Measurements from ENCODE around the gene TOMM6.
"Not testable (repeated sequence)": the region's sequence is repeated elsewhere in the genome, so short reads cannot be mapped to it uniquely, and the experiment has no call there.

The TOMM6 gene

DNA sequence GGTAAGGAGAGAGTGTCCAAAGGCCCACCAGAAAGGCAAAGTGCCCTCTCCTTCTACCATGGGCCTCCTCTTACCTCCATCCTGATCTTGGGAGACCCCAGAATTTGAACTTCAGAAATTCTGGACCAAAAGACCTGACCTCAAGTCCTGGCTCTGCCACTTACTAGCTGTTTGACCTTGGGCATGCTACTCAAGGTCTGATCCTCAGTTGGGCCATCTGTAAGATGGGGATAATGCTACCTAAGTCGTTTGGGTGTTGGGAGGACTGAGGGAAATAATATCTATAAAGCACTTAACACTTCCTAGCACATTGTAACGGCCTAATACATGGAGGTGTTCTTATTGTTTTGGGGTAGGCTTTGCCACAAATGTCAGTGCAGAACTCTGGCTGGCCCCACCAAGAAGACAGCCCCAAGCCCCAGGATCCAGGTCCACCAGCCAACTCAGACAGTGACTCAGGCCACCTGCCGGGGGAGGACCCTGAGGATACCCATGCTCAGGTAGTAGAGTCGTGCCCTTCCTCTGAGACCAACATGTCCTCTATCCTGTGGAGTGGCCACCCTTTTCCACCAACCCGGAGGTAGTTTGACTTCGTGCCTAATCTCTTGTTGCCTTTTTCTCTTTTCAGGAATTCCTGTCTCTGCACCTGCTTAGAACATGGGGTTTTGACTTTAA is 4.3 kb upstream of the TOMM6 start:
- no peak for DNase-seq (ENCODE audit: extremely low spot score, insufficient read length, low read depth)
- no peak for FAIRE-seq

DNA sequence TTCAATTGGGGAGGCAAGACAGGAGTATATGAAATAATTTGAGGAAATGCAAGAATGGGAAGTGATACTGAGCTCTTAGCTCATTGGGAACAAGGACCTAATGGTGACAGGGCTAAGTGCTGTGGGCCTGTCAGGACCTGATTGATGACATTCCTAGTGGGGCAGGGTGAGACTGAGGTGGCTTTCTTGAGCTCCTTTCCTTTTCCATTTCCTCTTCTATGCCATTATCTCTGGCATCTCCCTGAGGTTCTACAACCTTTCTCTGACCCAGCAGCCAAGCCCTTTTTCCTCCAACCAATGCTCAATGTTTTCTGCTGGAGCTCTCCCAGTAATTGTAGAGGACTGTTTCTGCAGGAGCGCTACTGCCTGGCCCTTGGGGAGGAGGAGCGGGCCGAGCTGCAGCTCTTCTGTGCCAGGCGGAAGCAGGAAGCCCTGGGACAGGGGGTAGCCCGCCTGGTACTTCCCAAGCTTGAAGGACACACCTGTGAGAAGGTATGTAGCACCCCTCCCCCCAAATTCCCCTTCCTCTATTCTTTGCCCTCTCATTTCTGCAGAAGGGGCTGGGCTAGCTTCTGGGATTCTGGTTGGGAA is 2.8 kb upstream of the TOMM6 start:
- DNase-seq (ENCODE audit: extremely low spot score, insufficient read length, low read depth) (no peak), FAIRE-seq (no peak)

DNA sequence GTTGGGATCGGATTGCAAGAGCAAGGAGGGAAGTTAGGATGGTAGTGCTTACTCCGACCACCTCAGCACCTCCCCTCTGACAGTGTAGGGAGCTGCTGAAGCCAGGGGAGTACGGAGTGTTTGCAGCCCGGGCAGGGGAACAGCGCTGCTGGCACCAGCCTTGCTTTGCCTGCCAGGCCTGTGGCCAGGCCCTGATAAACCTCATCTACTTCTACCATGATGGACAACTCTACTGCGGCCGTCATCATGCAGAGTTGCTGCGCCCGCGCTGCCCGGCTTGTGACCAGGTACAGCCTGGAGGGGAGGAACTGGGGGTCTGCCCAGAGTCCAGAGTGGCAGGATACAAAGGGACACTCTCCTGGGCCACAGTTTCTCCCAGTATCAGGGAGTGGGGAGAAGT is 2.2 kb upstream of the TOMM6 start:
- DNase-seq (ENCODE audit: extremely low spot score, insufficient read length, low read depth) (no peak), FAIRE-seq (no peak)

DNA sequence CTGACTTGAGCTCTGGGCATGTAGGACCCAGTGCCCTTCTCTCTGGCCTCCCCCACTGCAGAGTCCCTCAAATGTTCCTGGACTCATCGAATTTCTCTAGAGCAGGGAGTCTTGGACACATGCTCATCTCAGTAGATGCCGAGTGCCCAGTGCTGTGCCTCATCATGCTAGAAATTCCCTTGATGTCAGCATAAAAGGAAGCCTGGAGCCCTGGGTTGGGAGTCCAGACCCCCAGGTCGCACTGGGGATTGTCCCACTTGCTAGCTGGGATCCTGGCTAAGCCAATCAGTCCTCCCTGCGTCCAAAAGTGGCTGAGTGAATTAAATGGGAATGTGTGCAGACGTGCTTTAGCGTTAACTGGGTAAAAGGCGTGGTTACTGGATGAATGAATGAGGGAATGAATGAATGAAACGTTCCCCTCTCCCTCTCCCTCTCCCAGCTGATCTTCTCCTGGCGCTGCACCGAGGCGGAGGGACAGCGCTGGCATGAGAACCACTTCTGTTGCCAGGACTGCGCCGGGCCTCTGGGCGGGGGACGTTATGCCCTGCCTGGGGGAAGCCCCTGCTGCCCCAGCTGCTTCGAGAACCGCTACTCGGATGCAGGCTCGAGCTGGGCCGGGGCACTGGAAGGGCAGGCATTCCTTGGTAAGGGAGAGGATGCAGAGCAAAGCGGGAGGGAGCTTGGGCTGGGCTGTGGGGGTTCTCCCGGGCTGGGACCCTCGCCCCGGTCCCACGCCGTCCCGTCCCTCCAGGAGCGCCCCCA is 1.6 kb upstream of the TOMM6 start:
- DNase-seq (ENCODE audit: extremely low spot score, insufficient read length, low read depth), result no peak
- no peak for FAIRE-seq

DNA sequence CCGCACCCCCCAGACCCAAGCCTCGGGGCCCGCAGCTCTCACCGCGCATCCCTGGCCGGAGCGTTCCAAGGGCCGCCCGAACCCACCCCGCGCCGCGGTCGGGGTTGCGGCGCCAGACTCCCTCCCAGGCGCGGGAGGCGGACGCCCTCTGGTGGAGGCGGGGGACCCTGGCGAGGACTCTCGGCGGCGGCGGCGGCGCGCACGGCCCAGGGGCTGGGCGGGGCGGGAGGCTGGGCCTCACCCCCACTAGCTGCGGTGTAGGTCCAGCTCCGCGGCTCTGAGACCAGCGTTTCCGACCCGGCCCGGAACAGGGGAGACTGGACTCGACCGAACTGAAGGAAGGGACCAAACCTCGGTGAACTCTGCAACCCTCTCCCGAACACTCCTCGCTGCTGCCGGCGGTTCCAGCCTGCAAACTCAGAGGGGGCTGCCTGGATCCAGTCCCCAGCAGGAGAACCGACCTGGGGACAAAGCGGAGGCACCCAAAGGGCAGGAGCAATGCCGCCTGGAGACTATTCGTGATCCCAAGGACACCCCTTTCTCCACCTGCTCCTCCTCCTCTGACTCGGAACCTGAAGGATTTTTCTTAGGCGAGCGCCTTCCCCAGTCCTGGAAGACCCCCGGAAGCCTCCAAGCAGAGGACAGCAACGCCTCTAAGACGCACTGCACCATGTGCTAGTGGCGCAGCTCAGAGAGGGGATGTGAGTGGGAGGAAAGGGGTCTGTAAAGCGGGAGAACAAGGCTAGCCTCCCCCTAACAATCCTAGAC is 859 bp upstream of the TOMM6 start:
- DNase-seq (ENCODE audit: extremely low spot score, insufficient read length, low read depth), result peak; percentile 75
- peak; percentile 56 for FAIRE-seq

DNA sequence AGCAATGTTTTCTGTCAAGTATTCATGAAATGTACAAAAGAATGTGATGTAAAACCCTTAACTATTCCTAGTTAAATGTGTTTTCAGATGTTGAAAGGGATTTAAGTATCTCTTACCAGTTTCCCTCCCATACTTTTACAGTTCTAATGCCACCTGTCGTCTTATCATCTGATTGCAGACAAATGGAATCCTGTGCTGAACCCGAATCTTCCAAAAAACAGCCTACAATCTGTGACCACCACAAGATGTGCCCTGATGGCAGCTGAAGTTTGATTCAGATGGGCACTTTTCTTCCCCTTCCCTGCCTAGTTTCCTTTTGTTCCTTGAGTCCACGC is 1.9 kb downstream of the TOMM6 start:
- DNase-seq (ENCODE audit: extremely low spot score, insufficient read length, low read depth), result no peak
- no peak for FAIRE-seq

DNA sequence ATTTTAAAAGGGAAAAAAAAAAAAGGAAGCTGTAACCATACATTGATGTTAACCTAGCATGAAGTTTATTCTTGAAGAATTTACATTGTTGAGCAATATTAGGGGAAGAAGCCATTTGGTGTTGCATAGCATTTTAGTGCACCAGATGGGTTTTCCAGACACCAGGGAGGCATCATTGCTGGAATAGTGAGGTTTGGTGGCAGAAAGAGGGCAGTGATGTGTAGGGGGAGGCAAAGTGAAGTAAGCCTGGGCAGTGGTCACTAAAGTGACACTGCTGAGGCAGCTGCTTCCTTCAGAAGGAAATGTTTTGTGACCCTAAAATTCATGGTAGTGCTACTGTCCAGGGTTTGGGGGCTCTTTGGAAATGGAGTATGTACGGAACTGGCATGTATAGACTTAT is 2.6 kb downstream of the TOMM6 start:
- no peak for DNase-seq (ENCODE audit: extremely low spot score, insufficient read length, low read depth)

DNA sequence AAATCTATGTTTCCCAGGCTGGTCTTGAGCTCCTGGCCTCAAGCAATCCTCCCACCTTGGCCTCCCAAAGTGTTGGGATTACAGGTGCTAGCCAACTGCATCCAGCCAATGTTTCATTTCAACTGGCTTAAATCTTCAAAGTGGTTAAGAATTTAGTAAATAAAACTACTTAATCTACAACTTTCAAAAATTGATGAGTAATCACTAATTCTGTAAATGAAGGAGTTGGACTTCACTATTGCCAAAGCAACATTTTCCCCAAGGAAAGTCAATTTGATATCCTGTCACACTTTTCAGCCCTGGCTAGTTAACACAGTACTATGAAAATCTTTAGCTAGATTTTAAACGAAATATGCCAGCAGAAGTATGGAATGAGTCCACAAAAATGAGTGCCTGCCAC is 3.8 kb downstream of the TOMM6 start:
- no peak for DNase-seq (ENCODE audit: extremely low spot score, insufficient read length, low read depth)
- FAIRE-seq, result no peak

More for the DNA sequence above, 2.6 kb downstream of the TOMM6 start:
- no peak for FAIRE-seq

DNA sequence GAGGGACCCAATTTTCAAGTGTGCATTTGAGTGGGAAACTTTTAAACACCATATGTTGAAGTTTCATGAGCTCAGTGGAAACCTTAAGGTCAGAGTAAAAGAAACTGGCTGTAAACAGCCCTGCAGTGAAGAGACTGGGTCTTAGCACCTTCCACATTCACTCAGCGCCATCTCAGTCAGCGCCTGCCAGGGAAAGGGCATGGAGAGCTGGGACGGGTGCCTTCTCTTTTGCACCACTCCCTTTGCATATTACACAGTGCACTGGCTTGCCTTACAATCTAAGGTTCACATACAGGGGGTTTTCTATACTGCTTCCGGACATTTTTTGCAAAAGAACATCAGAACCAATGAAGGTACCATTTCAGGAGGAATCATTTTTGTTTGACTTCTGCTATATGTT is 4.5 kb downstream of the TOMM6 start:
- FAIRE-seq, result no peak

DNA sequence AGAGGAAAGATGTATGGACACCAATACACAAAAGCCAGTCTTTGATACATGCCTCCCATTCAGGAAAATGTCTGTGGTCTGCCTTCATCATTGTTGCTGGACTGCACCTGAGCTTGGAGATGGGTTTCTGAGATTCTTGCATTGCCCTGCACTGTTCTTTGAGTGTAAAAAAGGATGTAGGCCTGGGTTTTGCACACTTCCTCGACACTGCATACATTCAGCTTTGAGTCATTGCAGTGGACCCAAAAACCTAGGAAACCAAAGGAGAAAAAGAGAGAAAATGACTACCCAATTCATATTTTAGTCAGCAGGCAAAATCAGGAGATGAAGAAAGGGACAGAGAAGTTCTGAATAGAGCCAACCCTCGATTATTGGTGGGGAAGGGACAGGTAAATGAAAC is 9.0 kb downstream of the TOMM6 start:
- no peak for FAIRE-seq
- DNase-seq (ENCODE audit: extremely low spot score, insufficient read length, low read depth), result no peak

More for the DNA sequence above, 4.5 kb downstream of the TOMM6 start:
- no peak for DNase-seq (ENCODE audit: extremely low spot score, insufficient read length, low read depth)

DNA sequence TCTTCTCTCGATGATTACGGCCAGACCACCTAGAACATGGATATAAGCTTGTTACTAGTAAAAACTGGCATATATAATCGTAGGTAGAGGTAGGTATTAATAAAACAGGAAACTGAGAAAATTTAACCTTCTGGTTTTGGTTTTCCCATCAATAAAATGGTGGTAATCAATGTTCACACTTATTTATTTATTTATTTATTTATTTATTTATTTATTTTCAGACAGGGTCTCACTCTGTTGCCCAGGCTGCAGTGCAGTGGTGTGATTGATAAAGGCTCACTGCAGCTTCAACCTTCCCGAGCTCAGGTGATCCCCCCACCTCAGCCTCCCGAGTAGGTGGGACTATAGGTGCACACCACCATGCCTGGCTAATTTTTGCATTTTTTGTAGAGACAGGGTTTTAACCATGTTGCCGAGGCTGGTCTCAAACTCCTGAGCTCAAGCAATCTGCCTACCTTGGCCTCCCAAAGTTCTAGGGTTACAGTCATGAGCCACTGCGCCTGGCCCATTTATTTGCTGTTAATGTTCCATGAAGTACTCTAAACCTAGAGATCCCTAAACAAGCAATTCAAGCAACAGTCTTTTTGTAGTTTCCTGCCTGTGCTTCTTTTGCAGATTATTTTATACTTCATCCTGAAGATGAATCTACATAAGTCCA is 11.5 kb downstream of the TOMM6 start:
- FAIRE-seq (no peak), DNase-seq (ENCODE audit: extremely low spot score, insufficient read length, low read depth) (no peak)

DNA sequence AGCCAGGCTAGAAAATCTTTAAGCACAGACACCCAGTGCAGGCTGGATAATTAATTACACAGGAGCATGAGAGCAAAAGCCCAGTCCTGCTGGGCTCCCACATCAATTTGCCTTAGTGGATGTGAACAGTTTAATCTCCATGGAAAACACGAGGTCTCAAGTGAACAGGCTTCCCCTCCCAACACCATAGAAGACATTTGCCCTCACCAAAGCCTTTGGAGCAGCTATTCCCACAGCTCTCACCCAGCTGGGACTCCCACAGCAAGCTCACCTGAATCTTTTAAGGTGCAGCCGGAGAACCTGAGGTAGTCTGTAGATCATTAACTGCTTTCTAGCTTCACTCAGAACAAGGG is 12.0 kb downstream of the TOMM6 start:
- no peak for FAIRE-seq
- no peak for DNase-seq (ENCODE audit: extremely low spot score, insufficient read length, low read depth)

DNA sequence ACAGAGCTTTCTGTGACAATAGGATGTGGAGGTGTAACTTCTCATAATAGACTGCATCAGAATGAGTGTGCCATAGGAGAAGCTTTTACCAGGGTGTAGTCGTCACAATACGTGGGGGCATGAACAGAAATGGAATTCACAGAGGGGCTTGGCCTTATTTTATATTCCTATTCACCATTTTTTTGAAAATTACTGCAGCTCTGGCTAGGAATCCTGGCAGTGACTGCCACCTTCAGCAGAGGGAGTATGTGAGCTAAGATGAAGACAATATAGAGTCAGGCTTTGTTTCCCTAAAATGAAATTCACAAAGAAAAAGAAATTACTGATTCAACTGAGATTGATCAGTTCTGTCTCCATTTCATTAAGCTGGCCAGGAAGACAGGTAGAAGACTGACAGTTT is 13.9 kb downstream of the TOMM6 start:
- FAIRE-seq, result peak; percentile 5

DNA sequence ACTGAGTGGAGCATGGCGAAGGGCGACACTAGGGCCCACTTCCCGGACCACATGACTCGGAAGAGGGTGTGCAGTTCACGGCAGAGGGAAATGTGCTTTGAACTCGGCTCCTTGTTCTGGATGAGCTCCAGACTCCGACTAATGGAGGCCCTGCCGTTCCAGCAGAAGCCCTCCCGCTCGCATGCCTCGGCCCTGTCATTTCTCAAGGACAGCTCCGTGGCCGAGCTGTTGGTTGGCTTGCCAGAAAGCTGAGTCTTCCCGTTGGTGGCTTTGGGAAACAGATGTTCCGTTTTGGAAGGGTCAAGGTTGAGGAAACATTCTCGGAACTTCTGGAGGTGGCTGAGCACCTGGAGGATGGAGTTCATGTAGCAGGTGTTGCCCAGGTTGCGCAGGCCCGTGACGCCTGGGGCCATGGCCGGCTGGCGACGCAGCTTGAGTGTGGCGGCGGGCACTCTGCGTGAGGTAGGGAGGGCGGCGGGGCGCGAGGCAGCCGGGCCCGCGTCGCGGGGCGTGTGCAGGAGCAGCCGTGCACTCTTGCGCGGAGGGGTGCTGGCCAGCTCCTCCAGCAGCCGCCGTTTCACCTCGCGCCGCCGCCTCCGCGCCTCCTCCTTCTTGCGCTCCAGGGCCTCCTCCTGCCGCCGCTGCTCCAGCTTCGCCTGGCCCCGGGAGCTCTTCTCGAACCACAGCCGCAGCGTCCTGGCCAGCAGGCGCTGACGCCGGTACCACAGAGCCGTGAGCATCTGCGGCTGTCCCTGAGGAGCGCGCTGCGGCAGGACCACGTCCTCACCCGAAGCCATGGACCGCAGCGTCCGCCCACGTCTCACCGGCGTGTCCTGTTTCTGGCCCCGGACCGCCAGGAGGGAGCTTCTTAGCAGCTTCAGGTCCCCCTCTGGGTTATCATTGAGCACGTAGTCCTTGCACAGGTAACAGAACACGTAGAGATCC is 18.6 kb downstream of the TOMM6 start:
- DNase-seq (ENCODE audit: extremely low spot score, insufficient read length, low read depth) (no peak), FAIRE-seq (no peak)

More for the DNA sequence above, 13.9 kb downstream of the TOMM6 start:
- DNase-seq (ENCODE audit: extremely low spot score, insufficient read length, low read depth), result no peak

DNA sequence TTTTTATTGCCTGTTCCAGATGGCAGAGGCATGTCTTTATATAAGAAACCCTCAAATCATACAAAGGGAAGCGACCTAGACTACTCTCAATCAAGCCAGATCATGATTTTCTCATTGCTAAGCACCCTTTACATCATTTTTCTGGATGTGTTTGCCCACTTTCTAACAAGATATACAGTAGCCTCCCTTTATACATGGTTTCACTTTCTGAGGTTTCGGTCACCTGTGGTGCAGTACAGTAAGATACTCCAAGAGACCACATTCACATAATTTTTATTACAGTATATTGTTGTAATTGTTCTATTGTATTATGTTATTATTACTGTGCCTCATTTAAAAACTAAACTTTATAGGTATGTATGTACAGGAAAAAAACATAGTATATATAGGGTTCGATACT is 23.6 kb downstream of the TOMM6 start:
- no peak for DNase-seq (ENCODE audit: extremely low spot score, insufficient read length, low read depth)
- no peak for FAIRE-seq

DNA sequence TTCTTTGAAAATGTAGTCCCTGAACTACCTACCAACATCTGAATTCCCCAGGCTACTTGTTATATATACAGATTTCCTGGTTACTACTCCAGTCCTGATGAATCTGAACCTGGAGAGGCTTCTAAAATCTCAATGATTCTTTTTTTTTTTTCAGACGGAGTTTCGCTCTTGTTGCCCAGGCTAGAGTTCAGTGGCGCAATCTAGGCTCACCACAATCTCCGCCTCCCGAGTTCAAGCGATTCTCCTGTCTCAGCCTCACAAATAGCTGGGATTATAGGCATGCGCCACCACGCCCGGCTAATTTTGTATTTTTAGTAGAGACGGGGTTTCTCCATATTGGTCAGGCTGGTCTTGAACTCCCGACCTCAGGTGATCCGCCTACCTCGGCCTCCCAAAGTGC is 24.5 kb downstream of the TOMM6 start:
- DNase-seq (ENCODE audit: extremely low spot score, insufficient read length, low read depth); FAIRE-seq: not testable (repeated sequence)

DNA sequence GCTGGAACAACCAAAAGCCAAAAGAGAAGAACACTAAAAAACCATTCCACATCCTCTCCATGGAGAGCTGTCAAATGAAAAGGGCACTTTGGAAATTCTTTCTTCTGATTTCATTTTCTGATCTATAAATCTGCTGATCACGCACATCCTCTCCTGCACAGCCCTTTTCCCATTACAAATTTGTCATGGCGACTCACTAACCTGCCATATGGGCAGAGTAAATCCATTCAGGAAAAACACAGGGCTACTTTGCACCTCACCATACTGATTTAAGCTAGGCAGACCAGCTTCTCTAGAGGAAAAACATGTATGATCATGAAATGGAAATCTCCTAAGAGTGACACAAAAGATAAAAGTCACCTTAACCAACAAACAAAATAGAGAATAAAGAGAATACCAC is 26.0 kb downstream of the TOMM6 start:
- FAIRE-seq (no peak), DNase-seq (ENCODE audit: extremely low spot score, insufficient read length, low read depth) (no peak)

DNA sequence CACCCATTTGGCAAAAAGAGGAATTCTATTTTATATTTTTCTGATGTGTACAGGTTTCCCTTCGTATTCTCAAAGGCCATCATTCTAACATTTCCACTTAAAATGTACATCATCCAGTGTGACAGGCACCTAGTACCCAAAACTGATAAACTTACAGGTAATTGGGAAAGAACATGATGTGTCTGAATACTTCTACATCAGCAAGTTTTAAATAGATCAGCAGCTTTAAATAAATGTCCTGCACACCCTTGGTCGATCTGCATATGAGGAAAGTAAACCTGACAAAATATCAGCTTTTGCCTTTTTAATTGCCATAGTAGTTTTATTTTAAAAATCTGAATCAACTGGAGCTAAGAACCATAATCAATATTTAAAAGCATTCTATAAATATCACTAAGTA is 26.5 kb downstream of the TOMM6 start:
- no peak for FAIRE-seq
- no peak for DNase-seq (ENCODE audit: extremely low spot score, insufficient read length, low read depth)

DNA sequence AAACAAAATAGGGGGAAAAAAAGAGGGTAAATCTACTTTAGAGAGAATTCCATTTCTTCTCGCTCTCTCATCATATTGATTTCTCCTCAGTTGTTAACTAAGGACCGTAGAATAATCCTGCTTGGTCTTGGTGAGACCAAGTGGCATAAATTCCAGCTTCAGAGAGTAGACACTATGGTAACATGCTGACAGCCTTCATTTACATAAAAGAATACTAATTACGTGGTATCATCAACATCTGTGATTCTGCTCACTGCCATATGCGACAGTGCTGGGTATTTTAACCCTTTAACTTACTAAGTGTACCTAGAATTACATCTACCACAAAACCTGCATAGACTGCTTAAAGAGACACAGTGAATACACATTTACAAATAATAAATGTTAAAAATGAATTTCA is 27.1 kb downstream of the TOMM6 start:
- DNase-seq (ENCODE audit: extremely low spot score, insufficient read length, low read depth), result no peak
- no peak for FAIRE-seq
